NCI-H2196 (cell line): ENCODE data around the gene ATXN7L1.
A peak's percentile ranks its signal among the peaks of the same experiment; 100 is the strongest.
"Not testable (repeated sequence)": the region's sequence is repeated elsewhere in the genome, so short reads cannot be mapped to it uniquely, and the experiment has no call there.

Experiments
- DNase-seq: peaks from one replicate; lab custom pipeline; 2025; ENCODE audit not compliant: unreplicated experiment; lab: John Stamatoyannopoulos, UW

The ATXN7L1 gene

DNA sequence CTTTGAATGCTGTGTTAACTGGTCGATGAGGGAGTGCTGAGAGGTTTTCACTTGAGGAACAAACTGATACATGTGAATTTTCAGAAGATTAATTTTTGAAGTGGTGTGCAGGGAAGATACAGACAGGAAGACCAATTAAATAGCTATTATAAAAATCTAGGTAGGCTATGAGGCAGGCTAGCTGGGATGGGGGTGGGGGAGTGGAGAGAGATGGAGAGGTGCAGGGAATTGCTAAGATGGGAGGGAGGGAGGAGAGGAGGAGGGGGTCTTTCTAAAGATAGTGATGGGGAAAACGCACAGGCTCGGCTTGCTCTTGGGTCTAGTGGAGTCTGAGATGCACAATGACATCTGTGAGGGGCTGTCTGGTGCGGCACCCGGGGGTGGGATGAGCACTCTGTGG, 15.2 kb downstream of the ATXN7L1 start:
- no peak for DNase-seq

DNA sequence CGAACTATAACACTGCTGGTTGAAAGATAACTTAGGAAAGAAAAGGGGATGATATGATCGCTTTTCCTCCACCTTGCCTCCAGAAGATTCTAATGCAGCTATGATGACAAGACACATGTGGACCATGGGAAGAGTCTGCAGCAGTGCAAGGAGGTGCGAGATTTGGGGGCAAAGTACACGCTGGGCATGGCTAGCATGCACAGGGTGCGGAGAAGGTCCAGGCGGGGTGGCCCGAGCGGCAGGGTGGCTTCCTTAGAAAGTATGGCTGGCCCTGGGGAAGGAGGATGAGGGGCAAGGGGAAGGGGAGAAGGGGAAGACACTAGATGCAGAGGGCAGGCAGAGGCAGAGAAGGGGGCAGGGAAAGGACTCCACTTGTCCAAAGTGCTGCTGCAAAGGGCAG, 15.6 kb downstream of the ATXN7L1 start:
- DNase-seq, result no peak

DNA sequence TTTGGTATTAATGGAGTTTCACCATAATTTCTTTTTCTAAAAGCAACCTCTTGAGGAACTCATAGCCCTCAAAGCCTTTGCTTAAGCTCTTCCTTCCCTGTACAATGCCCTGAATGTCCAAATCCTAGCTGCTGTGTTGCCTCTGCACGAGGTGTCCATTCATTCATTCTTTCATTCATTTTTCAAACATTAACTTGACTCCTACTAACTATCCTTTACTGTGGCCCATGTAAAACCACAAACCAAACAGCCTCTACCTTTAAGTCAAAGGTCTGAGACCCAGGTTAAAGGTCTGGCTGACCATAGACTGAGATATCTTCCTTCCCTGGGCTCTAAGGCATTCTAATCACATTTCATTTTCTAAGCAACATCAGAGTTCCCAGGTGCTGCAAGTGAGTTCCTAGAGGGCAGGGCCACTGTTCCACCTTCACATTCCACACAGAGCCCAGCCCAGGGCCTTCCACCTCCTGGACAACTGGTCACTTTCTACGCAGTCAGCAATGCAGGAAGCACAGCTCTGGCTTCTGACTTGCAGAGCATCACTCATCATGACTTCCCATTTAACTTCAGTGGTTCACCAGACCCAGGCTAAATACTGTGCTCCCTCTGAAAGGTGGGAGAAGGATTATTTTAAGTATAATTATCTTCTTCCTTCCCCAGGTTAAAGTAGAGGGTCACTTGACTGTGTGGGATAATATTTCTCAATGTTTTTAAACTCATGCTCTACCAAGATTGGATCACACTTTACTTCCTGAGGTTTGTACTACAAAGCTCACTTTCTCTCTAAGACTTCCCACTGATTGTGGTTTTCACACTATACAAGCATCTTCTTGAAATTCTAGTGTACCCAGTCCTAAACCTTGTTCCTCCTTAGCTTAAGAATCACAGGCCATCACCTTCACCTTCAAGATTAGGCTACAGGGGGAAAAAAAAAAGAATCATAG, 19.1 kb downstream of the ATXN7L1 start:
- no peak for DNase-seq

DNA sequence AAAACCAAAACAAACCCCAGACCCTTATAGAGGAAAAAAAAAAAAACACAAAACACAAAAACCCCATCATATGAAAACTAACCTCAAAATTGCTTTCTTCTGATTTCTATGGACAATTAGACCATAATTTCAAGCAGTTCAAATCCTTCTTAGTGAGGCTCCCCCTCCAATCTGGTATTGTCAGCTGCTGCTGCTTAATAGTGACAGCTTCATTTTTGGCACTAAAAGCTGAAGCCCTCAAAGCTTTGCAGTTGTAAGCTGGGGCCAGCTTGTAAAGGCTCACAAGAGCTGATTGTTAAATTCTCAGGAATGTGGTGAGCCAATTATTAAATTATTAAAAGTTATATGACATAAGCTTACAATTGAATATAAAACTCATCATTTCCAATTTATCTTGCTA, 21.9 kb downstream of the ATXN7L1 start:
- no peak for DNase-seq

DNA sequence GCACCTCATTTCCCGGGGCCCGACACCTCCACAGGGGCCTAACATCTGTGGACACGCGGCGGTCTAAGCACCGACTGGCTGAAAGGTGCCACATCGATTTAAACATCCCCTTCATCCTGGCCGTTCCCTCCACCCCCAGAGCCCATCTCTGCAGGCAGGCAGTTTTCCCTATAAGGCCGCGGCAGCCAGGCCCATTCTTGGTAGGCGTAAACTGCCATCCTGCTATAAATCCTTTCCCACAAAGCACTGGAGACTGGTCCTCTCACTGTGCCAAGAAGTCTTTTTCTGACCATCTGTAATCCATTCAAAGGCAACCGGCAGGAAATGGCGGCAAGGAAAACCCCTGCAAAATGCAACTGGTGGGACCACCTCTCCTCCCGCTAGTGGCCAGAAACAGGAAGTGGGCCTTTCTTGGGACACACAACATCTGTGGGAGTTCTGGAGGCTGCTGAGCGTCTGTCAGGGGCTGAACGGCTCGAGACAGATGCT, 22.4 kb downstream of the ATXN7L1 start:
- no peak for DNase-seq

DNA sequence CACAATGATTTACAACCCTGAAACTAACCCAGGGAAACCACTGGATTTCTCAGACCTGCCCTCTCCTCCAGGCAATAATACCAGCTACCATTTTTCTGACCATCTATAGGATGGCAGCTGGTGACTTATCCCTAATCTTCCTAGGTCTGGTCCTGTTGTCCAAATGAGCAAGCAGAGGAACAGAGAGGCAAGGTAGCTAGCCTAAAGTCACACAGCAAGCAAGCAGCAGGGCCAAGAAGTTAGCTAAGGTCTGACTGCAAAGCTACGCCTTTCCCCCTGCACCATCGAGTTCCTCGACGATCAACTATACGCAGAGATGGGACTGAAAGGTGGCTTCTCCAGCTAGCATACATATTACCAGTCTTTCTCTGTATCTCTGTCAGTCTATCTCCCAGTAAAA, 25.3 kb downstream of the ATXN7L1 start:
- no peak for DNase-seq

DNA sequence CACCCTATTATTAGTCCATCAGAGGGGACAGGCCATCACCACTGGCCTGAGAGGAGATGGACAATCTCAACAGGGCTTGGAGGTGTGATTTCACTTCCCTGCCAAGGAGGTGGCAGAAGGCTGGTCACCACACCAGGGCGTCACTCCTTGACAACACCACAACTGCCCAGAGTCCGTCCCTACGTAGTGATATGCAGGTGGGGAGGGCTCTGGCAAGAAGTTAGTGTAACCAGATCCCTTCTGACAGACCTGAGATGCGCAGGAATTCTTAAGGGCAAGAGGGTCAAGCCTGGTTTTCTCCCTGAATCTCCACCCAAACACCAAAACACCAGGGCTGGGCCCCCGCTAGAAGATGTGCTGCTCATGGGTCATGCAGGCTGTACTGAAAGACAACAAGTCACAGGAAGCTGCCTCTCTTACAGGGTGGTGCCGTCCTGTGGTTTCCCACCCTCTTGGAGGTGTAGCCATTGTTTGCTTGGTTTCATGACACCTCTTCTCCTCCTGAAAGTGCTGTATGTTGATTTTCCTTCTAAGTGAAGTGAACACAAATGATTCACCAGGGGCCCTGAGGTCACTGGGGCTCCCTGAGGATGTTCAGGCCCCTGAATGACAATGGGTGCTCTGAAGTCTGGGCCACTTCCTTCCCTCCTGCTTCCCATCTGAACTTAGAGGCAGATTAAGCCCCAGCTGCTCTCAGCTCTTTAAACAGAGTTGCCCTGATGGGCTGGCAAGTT, 27.1 kb downstream of the ATXN7L1 start:
- no peak for DNase-seq

DNA sequence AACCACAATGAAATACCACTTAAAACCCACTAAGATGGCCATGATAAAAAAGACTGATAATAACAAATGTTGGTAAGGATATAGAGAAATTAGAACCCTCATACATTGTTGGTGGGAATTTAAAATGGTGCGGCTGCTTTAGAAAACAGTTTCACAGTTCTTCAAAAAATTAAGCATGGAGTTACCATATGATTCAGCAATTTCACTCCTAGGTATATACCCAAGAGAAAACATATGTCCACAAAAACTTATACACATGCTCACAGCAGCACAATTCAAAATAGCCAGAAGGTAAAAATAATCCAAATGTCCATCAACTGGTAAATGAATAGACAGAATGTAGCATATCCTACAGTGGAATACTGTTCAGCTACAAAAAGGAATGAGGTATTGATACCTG, 30.0 kb downstream of the ATXN7L1 start:
- no peak for DNase-seq

DNA sequence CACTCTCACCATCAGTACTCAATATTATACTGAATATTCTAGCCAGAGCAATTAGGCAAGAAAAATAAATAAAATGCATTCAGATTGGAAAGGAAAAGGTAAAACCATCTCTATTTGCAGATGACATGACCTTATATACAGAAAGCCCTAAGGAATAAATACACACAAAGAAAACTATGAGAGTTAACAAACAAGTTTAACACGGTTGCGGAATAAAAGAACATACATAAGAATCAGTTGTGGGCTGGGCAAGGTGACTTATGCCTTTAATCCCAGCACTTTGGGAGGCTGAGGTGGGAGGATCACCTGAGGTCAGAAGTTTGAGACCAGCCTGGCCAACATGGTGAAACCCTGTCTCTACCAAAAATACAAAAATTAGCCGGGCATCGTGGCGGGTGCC, 31.7 kb downstream of the ATXN7L1 start:
- DNase-seq, result not testable (repeated sequence)

DNA sequence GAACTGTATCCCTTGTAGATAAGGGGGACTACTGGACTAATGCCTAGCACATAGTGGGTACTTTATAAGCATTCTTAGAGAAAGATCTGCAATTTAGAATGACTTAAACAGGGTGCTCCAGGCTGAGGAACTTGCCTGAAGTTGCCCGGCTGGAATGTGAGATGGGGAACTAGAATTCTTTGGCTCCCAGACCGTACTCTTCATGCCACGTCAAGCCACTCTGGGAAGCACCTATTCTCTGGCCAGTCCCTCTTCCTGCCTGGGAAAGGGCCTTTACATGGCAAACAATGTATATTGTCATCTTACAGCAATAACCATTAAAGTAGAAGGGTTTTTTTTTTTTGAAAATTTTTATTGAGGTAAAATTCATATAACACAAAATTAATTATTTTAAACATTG, 34.5 kb downstream of the ATXN7L1 start:
- DNase-seq, result no peak

DNA sequence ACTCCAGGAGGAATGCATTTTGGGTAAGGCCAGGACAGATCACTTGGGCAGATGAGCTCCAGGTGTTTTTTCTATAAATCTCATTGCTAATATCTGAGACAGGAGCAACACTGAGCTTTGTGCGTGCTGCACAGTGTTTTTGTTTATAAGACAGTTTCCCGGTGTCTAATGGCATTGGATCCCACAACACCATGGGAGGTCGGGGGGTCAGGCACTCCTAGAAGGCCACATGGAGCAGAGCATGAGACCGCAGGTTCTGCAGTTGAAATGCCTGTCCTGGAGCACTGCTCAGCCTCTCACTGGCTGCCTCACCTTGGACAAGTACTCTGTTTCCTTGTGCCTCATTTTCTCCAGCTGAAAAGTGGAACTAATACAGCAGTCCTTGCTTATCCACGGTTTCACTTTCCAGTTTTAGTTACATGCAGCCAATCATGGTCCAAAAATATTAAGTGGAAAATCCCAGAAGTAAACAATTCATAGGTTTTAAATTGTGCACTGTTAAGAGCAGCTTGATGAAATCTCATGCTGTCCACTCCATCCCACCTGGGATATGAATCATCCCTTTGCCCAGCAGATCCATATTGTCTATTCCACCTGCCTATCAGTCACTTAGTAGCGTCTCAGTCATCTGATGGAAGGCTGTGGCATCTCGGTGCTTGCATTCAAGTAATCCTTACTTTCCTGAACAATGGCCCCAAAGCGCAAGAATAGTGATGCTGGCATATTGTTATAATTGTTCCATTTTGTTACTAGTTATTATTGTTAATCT, 35.2 kb downstream of the ATXN7L1 start:
- no peak for DNase-seq

DNA sequence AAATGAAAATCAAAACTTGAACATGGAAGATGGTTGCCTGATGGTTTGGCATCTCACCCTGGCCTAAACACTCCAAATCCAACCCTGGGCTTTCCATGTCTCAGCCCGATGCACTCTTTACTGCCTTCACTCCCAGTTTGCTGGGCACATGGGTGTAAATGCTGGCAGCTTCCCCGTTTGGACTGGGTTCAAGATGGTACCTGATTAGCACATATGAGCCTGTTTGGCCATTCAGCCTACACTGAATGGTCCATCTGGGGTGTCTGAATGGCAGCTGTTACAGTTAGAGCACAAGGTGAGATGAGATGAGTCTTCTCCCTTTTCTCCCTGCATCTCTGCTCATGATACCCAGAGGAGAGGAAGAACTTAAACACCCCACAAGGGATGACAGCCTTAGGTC, 37.1 kb downstream of the ATXN7L1 start:
- DNase-seq, result no peak

DNA sequence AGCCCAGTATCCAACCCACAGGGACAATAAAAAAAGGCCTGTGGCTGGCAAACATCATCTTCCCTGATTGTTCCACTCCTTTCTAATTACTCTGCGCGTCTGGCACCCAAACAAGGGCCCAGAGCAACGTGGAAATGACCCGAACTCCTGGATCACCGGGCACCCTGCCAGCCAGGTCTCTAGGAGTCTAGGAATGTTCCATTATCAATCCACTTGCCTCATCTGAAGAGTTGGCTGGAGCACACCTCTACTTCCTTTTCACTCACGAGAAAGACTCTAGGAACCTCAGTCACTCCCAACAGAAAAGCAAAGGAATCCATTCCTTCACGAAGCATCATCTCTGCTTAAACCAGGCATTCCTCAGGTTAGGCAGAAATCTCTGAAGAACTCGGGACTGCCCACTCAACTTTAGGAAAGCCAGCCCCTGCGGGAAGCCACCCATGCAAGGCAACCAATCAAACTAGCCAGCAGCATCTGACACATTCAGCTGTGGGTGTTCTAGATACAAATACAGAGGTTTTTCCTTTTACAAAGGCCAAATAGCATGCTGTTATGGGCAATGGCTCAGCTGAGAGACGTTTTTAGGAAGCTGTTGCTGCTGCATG, 37.7 kb downstream of the ATXN7L1 start:
- no peak for DNase-seq

DNA sequence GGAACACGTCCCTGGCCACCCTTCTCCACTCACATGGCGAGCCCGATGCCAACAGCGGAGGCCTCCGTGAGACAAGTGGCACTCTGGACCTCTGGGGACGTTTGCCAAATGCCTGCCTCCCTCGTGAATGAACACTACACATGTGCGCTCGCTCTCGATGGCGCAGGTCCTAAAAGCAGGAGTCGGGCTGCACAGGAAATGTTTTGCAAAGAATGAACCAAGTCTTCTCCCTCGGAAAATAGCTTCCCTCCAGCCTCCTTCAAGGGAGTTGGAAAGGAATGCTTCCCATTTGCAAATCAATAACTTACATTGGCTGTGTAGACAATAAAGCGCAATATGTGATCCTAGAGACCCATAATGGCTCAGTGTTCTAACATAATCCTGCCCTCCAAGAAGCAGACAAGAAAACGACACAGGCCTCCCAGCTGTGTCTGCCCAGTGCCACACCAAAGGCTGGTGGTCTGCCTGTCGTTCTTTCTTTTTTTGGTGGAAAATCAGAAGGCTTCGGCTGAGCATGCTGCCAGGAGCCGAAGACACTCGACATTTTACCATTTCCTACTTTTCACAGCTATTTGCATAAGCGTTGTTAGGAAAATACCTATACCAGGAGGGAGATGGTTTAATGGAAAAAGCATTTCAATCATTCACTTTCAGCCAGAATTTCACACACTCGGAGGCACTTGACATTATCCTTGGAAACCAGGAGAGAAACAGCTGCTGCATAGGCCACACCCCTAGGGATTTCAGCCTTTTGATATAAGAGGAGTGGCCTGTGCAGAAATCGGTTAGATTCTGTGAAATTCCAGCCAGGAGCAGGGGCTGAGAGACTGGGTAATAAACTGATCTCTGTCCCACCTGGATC, 38.4 kb downstream of the ATXN7L1 start:
- no peak for DNase-seq

DNA sequence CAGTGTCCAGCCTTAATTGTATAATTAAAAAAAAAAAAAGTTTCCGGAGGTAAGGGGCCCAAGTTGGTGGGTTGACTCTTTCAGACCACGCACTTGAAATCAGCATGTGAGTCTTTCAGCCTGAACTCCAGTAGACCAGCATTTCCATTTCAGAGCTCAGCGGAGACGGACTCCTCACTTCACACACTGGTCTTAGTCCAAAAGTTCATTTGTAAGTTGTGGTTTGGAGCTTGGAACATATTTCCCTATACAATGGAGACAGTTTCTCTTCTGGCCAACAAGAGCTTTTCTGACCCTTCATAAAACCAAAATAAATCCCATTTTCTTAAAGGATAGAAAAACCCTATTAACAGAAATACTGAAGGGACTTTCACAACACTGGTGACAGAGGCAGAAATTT, 41.0 kb downstream of the ATXN7L1 start:
- DNase-seq, result no peak

DNA sequence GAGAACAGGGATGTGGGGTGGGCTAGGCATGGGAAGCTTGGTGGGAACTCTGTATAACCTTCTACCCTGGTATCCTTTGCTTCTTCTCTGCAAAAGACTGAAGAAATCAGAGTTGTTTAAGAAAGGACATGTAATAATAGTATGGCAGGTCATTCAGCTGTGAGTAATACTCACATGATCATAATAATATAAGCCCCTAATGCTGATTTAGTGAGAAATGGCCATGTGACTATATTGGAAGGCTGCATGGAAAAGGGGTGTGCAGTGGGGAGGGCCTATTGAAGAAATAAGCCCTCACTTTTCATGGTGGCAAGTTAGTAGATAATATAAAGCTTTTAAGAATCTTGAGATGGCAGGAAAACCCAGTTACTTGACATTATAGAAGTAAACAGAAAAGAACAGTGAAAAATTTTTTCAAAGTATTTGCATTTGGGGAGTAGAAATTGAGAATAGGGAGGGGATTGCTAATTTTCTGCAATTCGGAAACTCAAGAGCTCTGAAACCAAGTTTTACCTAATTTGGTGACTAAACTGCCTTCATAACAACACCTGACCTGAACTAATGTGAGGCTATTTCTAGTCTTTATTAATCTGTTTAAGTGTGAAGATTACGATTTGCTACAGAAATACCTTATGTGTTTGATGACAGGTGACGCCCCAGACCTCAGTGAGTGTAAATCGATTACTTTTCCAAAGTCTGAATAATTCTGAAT, 44.4 kb downstream of the ATXN7L1 start:
- DNase-seq, result no peak

DNA sequence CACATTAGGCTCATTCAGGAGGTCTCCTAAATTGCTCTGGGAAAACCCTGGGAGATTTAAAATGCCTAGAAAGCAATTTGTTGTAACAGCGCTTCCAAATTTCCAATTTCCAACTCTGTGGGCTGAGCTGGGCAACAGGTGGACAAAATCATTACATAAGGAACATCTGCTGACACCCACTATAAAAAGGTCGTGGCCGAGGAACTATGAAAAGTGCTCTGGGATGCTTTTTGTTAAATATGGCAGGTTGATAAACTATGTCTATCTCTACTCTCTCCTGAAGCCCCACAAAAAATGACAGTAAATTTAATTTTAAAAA, 45.1 kb downstream of the ATXN7L1 start:
- no peak for DNase-seq

DNA sequence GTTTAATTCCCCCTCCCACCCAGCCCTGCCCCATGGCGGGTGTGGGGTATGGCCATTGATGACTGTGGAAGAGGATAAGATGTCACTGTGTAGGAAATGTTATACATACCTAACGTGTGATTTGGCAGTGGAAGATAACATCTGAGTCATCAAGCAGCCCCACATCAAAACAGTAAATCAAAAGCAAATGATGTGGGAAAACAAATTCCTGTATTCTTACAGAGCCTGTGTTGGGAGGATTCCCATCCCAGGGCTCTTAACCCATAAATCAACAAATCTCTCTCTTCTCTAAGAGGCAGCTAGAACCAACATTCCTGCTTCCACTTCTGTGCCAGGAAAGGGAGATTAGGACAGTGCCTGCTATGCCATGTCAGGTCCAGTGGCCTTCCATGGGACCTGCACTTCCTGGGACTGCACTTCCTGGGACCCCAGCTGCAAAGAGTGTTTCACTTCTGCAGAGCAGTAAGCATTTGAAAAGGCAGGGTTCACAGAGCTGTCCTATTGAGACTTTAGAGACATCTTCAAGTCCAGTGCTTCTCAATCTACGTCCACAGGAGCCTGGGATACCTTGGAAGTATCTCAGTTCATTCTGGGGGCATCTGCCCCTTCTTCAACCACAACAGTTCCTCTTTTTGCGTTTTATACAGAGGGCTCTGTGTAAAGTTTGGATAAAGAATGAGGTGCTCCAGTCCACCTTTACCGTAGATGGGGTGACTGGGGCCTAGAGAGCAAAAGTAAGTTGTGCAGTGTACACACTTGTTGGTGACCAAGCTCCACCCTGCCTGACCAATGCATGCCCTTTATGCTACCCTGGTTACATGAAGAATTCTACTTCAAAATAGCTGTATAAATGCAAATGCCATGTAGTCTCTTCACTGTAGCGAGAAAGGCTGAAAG, 45.7 kb downstream of the ATXN7L1 start:
- DNase-seq, result peak; percentile 18
